ENCODE data around the gene LGALS1. TPM values are rescaled to one million over a fixed set of nuclear protein-coding genes. Genes with fewer than 3 reads are reported as not detected.

The LGALS1 gene
- total RNA-seq, 2 donors from 2014 or later = 362 to 981 TPM

DNA sequence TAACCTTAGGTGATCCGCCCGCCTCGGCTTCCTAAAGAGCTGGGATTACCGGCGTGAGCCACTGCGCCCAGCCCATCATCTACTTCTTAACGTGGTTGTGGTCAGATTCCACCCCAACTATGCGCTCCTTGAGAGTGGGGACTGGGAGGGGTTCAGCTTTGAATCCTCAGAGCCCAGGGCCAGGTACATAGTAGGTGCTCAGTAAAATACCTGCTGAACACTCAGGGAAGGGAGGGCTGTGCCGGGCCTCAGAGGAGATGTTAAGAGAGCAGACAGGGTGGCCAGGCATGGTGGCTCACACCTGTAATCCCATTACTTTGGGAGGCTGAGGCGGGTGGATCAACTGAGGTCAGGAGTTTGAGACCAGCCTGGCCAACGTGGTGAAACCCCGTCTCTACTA lies 1.2 kb upstream of the LGALS1 start:
- peaks cover 0 to 18% of the 10 kb centered on the region in 2 donors for H3K36me3 Mint-ChIP-seq
- H3K9me3 Mint-ChIP-seq = no peaks in the 10 kb centered on the region
- ATAC-seq (no peak), DNase-seq (ENCODE audit: low spot score in 2 of 2) (no peak)
- no peak overlapping the region for H3K27ac Mint-ChIP-seq

DNA sequence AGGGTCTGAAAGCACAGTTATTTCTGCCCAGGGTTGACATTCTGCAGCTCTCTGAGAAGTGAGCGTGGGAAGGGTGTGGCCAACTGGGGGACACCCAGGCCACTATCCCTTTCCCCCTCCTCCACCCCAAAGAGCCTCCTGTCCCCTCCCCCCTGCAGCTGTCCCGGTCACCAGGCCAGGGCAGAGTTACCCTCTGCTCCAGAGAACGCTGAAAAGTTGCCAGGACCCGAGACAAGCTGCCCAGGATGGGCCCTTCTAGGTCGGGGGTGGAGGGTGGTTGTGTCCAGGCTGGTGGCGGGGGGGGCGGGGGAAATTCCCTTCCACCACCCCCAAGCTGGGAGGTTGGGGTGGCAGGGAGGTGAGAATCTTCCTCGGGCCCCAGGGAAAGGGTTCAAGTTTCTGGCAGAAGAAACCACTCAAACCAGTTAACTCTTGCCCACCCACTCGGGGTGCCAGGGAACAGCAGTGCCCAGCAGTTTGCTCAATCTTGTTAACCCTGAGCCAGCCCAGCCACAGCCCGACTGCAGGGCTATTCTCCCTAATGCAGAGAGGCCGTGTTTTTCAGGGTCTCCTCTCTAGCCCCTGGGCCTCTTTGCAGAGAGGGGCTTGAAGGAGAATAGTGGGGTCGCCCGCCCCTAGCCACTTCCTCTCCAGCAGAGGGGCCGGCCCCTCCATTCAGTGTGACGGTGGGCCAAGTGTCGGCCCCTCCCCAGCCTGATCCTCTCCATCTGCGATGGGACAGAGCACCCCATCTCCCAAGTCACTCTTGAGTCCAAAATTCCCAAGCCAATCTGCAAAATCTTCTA lies 697 bp downstream of the LGALS1 start:
- peak in 1 of 2 donors; percentile 3 for ATAC-seq
- H3K27ac Mint-ChIP-seq = peak overlapping the region; percentile 86 to 92
- H3K9me3 Mint-ChIP-seq = no peaks in the 10 kb centered on the region
- peaks cover 0 to 25% of the 10 kb centered on the region in 2 donors for H3K36me3 Mint-ChIP-seq
- peak; percentile 14 to 69 for DNase-seq (ENCODE audit: low spot score in 2 of 2)

GRCh38 chr22:37676736-37677492 lies 1.5 kb downstream of the LGALS1 start:
- no peaks in the 10 kb centered on the region for H3K9me3 Mint-ChIP-seq

GRCh38 chr22:37677493-37677974 lies 2.1 kb downstream of the LGALS1 start:
- Mint-ChIP-seq H3K36me3 (peaks cover 0 to 25% of the 10 kb centered on the region in 2 donors), H3K9me3 (no peaks in the 10 kb centered on the region), H3K27ac (peak overlapping the region; percentile 74 to 86)
- no peak for DNase-seq (ENCODE audit: low spot score in 2 of 2)
- peak in 1 of 2 donors; percentile 6 for ATAC-seq

More at GRCh38 chr22:37676736-37677492, 1.5 kb downstream of the LGALS1 start:
- ATAC-seq (peak; percentile 77 to 80), DNase-seq (ENCODE audit: low spot score in 2 of 2) (peak; percentile 93)
- Mint-ChIP-seq H3K36me3 (peaks cover 0 to 25% of the 10 kb centered on the region in 2 donors), H3K27ac (peak overlapping the region; percentile 86 to 92)

DNA sequence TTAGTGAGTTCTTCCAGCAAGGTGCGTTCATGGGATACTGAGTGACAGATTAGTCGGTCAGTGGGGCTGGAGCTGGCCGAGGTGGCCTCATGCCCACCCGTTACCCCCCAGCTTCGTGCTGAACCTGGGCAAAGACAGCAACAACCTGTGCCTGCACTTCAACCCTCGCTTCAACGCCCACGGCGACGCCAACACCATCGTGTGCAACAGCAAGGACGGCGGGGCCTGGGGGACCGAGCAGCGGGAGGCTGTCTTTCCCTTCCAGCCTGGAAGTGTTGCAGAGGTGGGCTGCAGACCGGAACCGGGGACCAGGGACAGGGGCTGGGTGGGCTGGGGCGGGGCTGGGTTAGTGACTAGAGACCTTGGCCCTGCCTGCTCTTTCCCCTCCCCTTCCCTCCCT lies 2.9 kb downstream of the LGALS1 start:
- ATAC-seq (no peak), DNase-seq (ENCODE audit: low spot score in 2 of 2) (no peak)
- Mint-ChIP-seq H3K27ac (no peak overlapping the region), H3K36me3 (peaks cover 0 to 25% of the 10 kb centered on the region in 2 donors), H3K9me3 (no peaks in the 10 kb centered on the region)

DNA sequence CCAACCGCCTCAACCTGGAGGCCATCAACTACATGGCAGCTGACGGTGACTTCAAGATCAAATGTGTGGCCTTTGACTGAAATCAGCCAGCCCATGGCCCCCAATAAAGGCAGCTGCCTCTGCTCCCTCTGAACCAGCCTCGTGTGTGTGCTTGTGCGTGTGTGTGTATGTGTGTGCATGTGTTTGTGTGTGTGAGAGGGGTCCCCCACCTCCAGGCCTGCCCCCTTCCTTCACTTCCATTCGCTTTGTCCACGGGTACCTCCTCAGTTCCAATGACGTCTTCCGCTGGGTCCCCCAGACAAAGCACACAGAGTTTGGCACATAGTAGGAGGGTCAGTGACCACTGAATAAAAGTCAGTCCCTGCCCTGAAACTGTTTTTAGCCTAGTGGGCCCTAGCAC lies 4.2 kb downstream of the LGALS1 start:
- H3K9me3 Mint-ChIP-seq = no peaks in the 10 kb centered on the region
- DNase-seq (ENCODE audit: low spot score in 2 of 2) (no peak), ATAC-seq (no peak)
- peaks cover 0 to 25% of the 10 kb centered on the region in 2 donors for H3K36me3 Mint-ChIP-seq
- H3K27ac Mint-ChIP-seq = no peak overlapping the region

GRCh38 chr22:37680191-37680851 lies 4.9 kb downstream of the LGALS1 start:
- ATAC-seq = no peak
- Mint-ChIP-seq H3K27ac (no peak overlapping the region), H3K36me3 (peaks cover 0 to 25% of the 10 kb centered on the region in 2 donors), H3K9me3 (no peaks in the 10 kb centered on the region)
- no peak for DNase-seq (ENCODE audit: low spot score in 2 of 2)

GRCh38 chr22:37681001-37681424 lies 5.6 kb downstream of the LGALS1 start:
- Mint-ChIP-seq H3K9me3 (no peaks in the 10 kb centered on the region), H3K27ac (peak overlapping the region in 1 of 2 donors; percentile 72), H3K36me3 (peaks cover 0 to 18% of the 10 kb centered on the region in 2 donors)
- no peak for DNase-seq (ENCODE audit: low spot score in 2 of 2)
- ATAC-seq = no peak

DNA sequence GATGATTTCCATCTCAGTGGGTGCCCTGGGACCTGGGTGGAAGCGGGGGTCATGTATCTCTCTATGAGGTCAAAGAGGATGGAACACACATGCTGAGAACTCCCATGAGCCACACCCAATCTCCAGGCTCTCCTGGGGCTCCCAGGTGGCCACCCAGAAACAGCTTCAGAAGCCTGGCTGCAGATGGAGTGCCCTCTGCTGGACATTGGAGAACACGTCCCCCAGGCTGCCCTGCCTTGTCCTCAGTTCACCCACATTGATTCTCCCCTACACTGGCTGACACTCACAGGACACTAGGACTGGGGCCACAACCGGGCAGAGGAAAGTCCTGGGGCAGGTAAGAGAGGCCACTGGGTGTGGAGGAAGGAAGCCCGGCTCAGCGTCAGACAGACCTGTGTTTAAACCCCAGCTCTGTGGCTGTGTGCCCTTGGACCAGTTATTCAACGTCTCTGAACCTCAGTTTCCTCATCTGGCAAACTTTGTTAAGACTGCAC lies 6.2 kb downstream of the LGALS1 start:
- Mint-ChIP-seq H3K27ac (peak overlapping the region in 1 of 2 donors; percentile 72), H3K36me3 (peaks cover 2 to 16% of the 10 kb centered on the region in 2 donors), H3K9me3 (no peaks in the 10 kb centered on the region)
- peak; percentile 39 to 51 for ATAC-seq
- peak; percentile 78 to 81 for DNase-seq (ENCODE audit: low spot score in 2 of 2)

DNA sequence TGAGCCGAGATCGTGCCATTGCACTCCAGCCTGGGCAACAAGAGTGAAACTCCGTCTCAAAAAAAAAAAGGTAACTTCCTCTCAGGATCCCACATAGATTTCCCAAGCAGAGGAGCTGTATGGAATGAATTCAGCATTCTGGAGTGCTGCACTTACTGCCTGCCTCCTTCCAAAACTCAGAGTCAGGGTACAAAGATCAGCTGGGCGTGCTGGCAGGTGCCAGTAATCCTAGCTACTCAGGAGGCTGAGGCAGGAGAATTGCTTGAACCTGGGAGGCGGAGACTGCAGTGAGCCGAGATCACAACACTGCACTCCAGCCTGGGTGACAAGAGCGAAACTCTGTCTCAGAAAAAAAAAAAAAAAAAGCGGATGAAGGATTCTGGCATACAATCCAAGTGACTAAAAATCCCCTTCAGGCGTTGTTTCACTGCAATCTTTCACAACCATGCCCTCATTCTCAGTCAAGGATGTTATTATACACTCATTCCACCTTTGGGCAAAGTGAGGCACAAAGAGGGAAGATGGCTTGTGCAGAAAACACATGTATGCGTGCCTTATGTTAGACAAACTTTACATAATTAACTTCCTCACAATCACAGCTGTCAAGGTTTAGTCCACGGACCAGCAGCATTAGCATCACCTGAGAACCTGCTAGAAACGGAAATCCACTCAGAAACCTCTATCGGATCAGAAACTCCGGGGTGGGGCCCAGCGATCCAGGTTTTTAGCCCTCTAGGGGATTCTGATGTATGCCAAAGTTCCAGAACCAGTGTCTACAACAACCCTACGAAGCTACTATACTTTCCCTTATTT lies 9.6 kb downstream of the LGALS1 start:
- H3K27ac Mint-ChIP-seq = peak overlapping the region in 1 of 2 donors; percentile 95
- ATAC-seq (no peak), DNase-seq (ENCODE audit: low spot score in 2 of 2) (no peak)
- no peaks in the 10 kb centered on the region for H3K9me3 Mint-ChIP-seq
- peaks cover 6 to 13% of the 10 kb centered on the region in 2 donors for H3K36me3 Mint-ChIP-seq

- peak within 1 kb of the TSS; percentile 95 to 96 for H3K27ac Mint-ChIP-seq
- no peaks in the 10 kb centered on the region for H3K9me3 Mint-ChIP-seq
- DNase-seq (ENCODE audit: low spot score in 2 of 2) (peak; percentile 81 to 82), ATAC-seq (peak; percentile 86 to 90)
- H3K36me3 Mint-ChIP-seq = peaks cover 6 to 13% of the 10 kb centered on the region in 2 donors
These were observed 10.9 kb downstream of the LGALS1 start, which contains the start of gene NOL12 for GRCh38 chr22:37686002-37686982. Gene NOL12, plus strand, starts transcription at chr22:37686343. Its CDS starts 50 bp downstream, at chr22:37686393.

GRCh38 chr22:37690407-37690806 lies 15.0 kb downstream of the LGALS1 start:
- H3K36me3 Mint-ChIP-seq = peaks cover 6 to 13% of the 10 kb centered on the region in 2 donors
- no peaks in the 10 kb centered on the region for H3K9me3 Mint-ChIP-seq
- H3K27ac Mint-ChIP-seq = no peak overlapping the region
- DNase-seq (ENCODE audit: low spot score in 2 of 2) = no peak
- no peak for ATAC-seq

DNA sequence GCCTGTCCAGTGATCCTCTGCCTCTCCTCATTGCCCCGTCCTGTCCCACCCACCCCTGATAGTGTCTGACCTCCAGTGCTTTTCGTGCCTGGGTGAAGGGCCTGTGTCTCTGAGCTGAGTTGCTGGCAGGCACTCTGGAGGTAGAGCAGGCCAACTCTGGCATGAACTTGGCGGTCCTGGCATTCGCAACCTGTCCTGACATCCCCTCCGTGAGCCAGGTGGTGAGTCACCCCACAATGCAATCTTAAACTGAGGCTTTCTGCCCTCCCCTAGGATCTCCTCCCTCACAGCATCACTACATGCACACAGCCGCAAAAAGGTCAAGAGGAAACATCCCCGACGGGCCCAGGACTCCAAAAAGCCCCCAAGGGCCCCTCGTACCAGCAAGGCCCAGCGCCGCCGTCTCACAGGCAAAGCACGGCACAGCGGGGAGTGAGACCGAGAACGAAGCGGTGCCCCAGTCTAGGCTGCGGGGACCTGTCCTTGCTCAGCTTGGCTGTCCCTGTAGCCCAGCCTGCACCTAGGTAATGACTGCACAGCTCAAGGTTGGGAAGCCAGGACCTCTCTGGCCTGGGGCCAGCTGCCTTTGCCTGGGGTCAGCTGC lies 15.6 kb downstream of the LGALS1 start:
- no peaks in the 10 kb centered on the region for H3K9me3 Mint-ChIP-seq
- H3K36me3 Mint-ChIP-seq = peaks cover 6 to 13% of the 10 kb centered on the region in 2 donors
- DNase-seq (ENCODE audit: low spot score in 2 of 2) (no peak), ATAC-seq (no peak)
- H3K27ac Mint-ChIP-seq = no peak overlapping the region

- peaks cover 0 to 12% of the 10 kb centered on the region in 2 donors for H3K36me3 Mint-ChIP-seq
These were observed 17.3 kb downstream of the LGALS1 start for GRCh38 chr22:37692627-37693285.

More at GRCh38 chr22:37692627-37693285, 17.3 kb downstream of the LGALS1 start:
- Mint-ChIP-seq H3K9me3 (no peaks in the 10 kb centered on the region), H3K27ac (peak overlapping the region in 1 of 2 donors; percentile 48)
- ATAC-seq = no peak
- no peak for DNase-seq (ENCODE audit: low spot score in 2 of 2)

Data from activated naive CD4-positive, alpha-beta T cell treated with anti-CD3 and anti-CD28 coated beads, Interleukin-2, amount 50 U/mL, for 72 hours (primary cell).